Liver (tissue), 9 donors: ENCODE data around the gene TAAR8. TPM values are rescaled to one million over a fixed set of nuclear protein-coding genes. Genes with fewer than 3 reads are reported as not detected.

Source experiments
- DNase-seq: peaks from one replicate; pipeline ENCODE4 v3.0.0-alpha.2; 2017; ENCODE audit warnings: low spot score
- H3K27ac ChIP-seq, 2 donors: one replicate each; pipeline ENCODE4 v1.7.0; 2013; ENCODE audit warnings: inconsistent platforms in 2 of 2, low read length in 2 of 2, control low read depth in 1 of 2, low read depth in 1 of 2, mild to moderate bottlenecking in 1 of 2
- H3K27me3 ChIP-seq, 4 donors: one replicate each; pipeline versions ENCODE4 v1.6.1 to v1.7.0; 2013; ENCODE audit warnings: low read length in 3 of 4, inconsistent platforms in 1 of 4, mild to moderate bottlenecking in 1 of 4, moderate library complexity in 1 of 4; ENCODE audit not compliant: control insufficient read depth in 4 of 4, insufficient read depth in 4 of 4
- H3K36me3 ChIP-seq, 4 donors: one replicate each; pipeline versions ENCODE4 v1.6.1 to v1.7.0; 2013; ENCODE audit warnings: low read length in 3 of 4, mild to moderate bottlenecking in 3 of 4, low read depth in 1 of 4, moderate library complexity in 1 of 4; ENCODE audit not compliant: control insufficient read depth in 4 of 4, insufficient read depth in 3 of 4
- H3K4me1 ChIP-seq, 4 donors: one replicate each; pipeline versions ENCODE4 v1.6.1 to v1.7.0; 2013; ENCODE audit warnings: low read length in 3 of 4, mild to moderate bottlenecking in 3 of 4, moderate library complexity in 1 of 4; ENCODE audit not compliant: control insufficient read depth in 4 of 4, insufficient read depth in 4 of 4
- H3K4me3 ChIP-seq, 3 donors: one replicate each; pipeline versions ENCODE4 v1.6.1 to v1.7.0; 2013; ENCODE audit warnings: low read length in 3 of 3, control low read depth in 1 of 3, low read depth in 1 of 3, mild to moderate bottlenecking in 1 of 3
- H3K9ac ChIP-seq, 2 donors: one replicate each; pipeline ENCODE4 v1.7.0; 2013; ENCODE audit warnings: low read length in 2 of 2, mild to moderate bottlenecking in 2 of 2, moderate library complexity in 2 of 2, control low read depth in 1 of 2, low read depth in 1 of 2
- H3K9me3 ChIP-seq, 4 donors: one replicate each; pipeline versions ENCODE4 v1.6.1 to v1.7.0; 2013; ENCODE audit warnings: low read length in 3 of 4; ENCODE audit not compliant: control insufficient read depth in 4 of 4
- EGR1 ChIP-seq, 2 donors: IDR thresholded peaks; 2 replicates each; pipeline ENCODE4 v1.6.1; 2016 to 2018; ENCODE audit warnings: antibody characterized with exemption in 2 of 2, low read depth in 2 of 2
- FOXA1 ChIP-seq: IDR thresholded peaks from 2 replicates; pipeline ENCODE4 v1.6.1; 2016; ENCODE audit warnings: antibody characterized with exemption
- HNF4A ChIP-seq, 2 donors: conservative IDR thresholded peaks; 2 replicates each; pipeline ENCODE4 v1.6.1; 2016; ENCODE audit warnings: antibody characterized with exemption in 2 of 2, mild to moderate bottlenecking in 2 of 2
- HNF4G ChIP-seq: IDR thresholded peaks from 2 replicates; pipeline ENCODE4 v1.6.1; 2016; ENCODE audit warnings: antibody characterized with exemption
- JUND ChIP-seq, 2 donors: IDR thresholded peaks; 2 replicates each; pipeline ENCODE4 v1.6.1; 2016; ENCODE audit warnings: antibody characterized with exemption in 2 of 2
- MAX ChIP-seq: IDR thresholded peaks from 2 replicates; pipeline ENCODE4 v1.6.1; 2016; ENCODE audit warnings: antibody characterized with exemption
- NR2F2 ChIP-seq: IDR thresholded peaks from 2 replicates; pipeline ENCODE4 v1.6.1; 2016; ENCODE audit warnings: antibody characterized with exemption
- RAD21 ChIP-seq, 2 donors: IDR thresholded peaks; 2 replicates each; pipeline ENCODE4 v1.6.1; 2016; ENCODE audit warnings: antibody characterized with exemption in 2 of 2, mild to moderate bottlenecking in 2 of 2
- SP1 ChIP-seq: IDR thresholded peaks from 2 replicates; pipeline ENCODE4 v1.6.1; 2018; ENCODE audit warnings: antibody characterized with exemption, mild to moderate bottlenecking
- TAF1 ChIP-seq: conservative IDR thresholded peaks from 2 replicates; pipeline ENCODE4 v1.6.1; 2016; ENCODE audit warnings: antibody characterized with exemption, mild to moderate bottlenecking
- WGBS: extraction: QIAGEN DNeasy Blood & Tissue Kit; methylation state at CpG from one replicate; pipeline ENCODE4 v1.1.7; 2013; 5-methylcytosine and 5-hydroxymethylcytosine counted together
- polyA plus RNA-seq, 2 donors: library from polyadenylated mRNA; stranded (reverse) in 1 of 2; unstranded in 1 of 2; fragments of 200-250 nt in 1 of 2; fragments of >200 nt in 1 of 2; fragmentation: Nextera tagmentation in 1 of 2; extraction: Ambion mirVana in 1 of 2; gene quantifications; one replicate each; pipeline versions ENCODE4 v1.2.1 to v1.2.3, GENCODE V29; 2013 to 2015
- total RNA-seq, 2 donors: library from RNA; depleted of rRNA; stranded (reverse); fragments of >200 nt; gene quantifications; one replicate each; pipeline ENCODE4 v1.2.3, GENCODE V29; 2014
- TF ChIP-seq, protein P1 (sequence below): fragments of 150-350 bp; IDR thresholded peaks from 2 replicates; pipeline ENCODE4 v1.5.1; 2017; ENCODE audit warnings: improper control_type of control experiment, low read depth, low read length; ENCODE audit not compliant: missing input control
- donor health status: healthy.
- donor health status: healthy.
- donor health status: healthy.
- donor health status: healthy.
- donor health status: healthy.

Gene TAAR8, protein sequence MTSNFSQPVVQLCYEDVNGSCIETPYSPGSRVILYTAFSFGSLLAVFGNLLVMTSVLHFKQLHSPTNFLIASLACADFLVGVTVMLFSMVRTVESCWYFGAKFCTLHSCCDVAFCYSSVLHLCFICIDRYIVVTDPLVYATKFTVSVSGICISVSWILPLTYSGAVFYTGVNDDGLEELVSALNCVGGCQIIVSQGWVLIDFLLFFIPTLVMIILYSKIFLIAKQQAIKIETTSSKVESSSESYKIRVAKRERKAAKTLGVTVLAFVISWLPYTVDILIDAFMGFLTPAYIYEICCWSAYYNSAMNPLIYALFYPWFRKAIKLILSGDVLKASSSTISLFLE
- total RNA-seq, result not detected
- polyA plus RNA-seq, result not detected

- Histone ChIP-seq H3K4me1 (no peaks in the 10 kb centered on the region), H3K27ac (no peak within 1 kb of the TSS), H3K9ac (no peak within 1 kb of the TSS), H3K36me3 (no peaks in the 10 kb centered on the region), H3K27me3 (no peaks in the 10 kb centered on the region), H3K4me3 (no peak within 1 kb of the TSS), H3K9me3 (no peaks in the 10 kb centered on the region)
- no peak for DNase-seq
- 93% methylated on average over 2 of the region's 2 CpGs for whole genome bisulfite sequencing
- TF ChIP-seq NR2F2, result no peak
- no peak for TF ChIP-seq JUND (IDR thresholded peaks at IDR 0.05)
- no peak for TF ChIP-seq HNF4A (conservative IDR thresholded peaks at IDR 0.05)
- TF ChIP-seq SP1, result no peak
- no peak for TF ChIP-seq MAX
- TF ChIP-seq FOXA1, result no peak
- TF ChIP-seq, protein P1, sequence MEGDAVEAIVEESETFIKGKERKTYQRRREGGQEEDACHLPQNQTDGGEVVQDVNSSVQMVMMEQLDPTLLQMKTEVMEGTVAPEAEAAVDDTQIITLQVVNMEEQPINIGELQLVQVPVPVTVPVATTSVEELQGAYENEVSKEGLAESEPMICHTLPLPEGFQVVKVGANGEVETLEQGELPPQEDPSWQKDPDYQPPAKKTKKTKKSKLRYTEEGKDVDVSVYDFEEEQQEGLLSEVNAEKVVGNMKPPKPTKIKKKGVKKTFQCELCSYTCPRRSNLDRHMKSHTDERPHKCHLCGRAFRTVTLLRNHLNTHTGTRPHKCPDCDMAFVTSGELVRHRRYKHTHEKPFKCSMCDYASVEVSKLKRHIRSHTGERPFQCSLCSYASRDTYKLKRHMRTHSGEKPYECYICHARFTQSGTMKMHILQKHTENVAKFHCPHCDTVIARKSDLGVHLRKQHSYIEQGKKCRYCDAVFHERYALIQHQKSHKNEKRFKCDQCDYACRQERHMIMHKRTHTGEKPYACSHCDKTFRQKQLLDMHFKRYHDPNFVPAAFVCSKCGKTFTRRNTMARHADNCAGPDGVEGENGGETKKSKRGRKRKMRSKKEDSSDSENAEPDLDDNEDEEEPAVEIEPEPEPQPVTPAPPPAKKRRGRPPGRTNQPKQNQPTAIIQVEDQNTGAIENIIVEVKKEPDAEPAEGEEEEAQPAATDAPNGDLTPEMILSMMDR, result no peak
- no peak for TF ChIP-seq HNF4G
- TF ChIP-seq TAF1, result no peak
These were observed at the start of gene TAAR8 for GRCh38 chr6:132552372-132552771. TAAR8 (plus strand) TSS chr6:132552672; CDS start chr6:132552693, 21 bp downstream.

GRCh38 chr6:132504757-132505156 lies 47.7 kb upstream of the TAAR8 start:
- Histone ChIP-seq H3K27me3 (no peaks in the 10 kb centered on the region), H3K9me3 (no peaks in the 10 kb centered on the region), H3K4me3 (no peak overlapping the region), H3K9ac (no peak overlapping the region), H3K27ac (no peak overlapping the region), H3K4me1 (peaks cover 0 to 1% (median 0%) of the 10 kb centered on the region in 4 donors), H3K36me3 (peaks cover 0 to 16% (median 6%) of the 10 kb centered on the region in 4 donors)
- no peak for DNase-seq
- TF ChIP-seq EGR1 (IDR thresholded peaks at IDR 0.05; ENCODE audit: low read depth in 2 of 2), result no peak
- TF ChIP-seq SP1, result no peak
- WGBS, result 88% methylated on average over 5 of the region's 5 CpGs

DNA sequence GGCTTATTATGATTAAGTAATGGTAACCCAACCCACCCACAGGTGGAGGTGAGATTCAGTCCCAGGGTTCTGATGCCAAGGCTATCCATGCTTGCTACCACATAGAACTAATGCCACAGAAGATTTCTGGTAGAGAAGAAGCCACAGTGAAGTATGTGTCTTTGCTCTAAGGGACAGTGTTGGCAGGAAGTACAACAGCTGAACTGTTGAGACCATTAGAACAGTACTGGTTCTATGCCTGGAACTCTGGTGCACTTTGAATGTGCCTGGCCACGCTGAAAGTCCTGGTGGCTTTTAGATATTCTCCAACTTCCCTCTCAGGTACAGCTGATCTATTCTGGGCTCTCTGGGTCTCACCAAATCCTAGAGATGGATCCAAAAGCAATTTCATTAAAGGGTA lies 47.3 kb upstream of the TAAR8 start:
- H3K27ac ChIP-seq, result no peak overlapping the region
- peaks cover 0 to 1% (median 0%) of the 10 kb centered on the region in 4 donors for H3K4me1 ChIP-seq
- H3K9ac ChIP-seq, result no peak overlapping the region
- no peak for DNase-seq
- 95% methylated on average over 1 of the region's 1 CpG for WGBS
- no peak overlapping the region for H3K4me3 ChIP-seq
- TF ChIP-seq NR2F2 (no peak), EGR1 (IDR thresholded peaks at IDR 0.05; ENCODE audit: low read depth in 2 of 2) (no peak)
- H3K36me3 ChIP-seq, result peaks cover 0 to 12% (median 6%) of the 10 kb centered on the region in 4 donors
- H3K9me3 ChIP-seq, result no peaks in the 10 kb centered on the region
- no peaks in the 10 kb centered on the region for H3K27me3 ChIP-seq

DNA sequence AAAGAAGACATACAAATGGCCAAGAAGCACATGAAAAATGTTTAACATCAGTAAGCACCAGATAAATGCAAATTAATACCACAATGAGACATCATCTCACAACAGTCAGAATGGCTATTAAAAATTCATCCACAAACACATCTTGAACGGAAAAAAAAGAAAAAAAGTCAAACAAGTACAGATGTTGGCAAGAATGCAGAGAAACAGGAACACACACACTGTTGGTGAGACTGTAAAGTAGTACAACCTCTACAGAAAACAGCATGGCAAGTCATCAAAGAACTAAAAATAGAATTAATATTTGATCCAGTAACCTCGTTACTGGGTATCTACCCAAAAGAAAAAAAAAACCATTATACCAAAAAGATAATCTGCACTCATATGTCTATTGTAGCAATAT lies 46.0 kb upstream of the TAAR8 start:
- 69% methylated on average over 2 of the region's 2 CpGs for WGBS
- DNase-seq, result no peak
- H3K36me3 ChIP-seq, result peaks cover 0 to 6% (median 3%) of the 10 kb centered on the region in 4 donors
- no peak overlapping the region for H3K9ac ChIP-seq
- no peak for TF ChIP-seq RAD21 (IDR thresholded peaks at IDR 0.05)
- TF ChIP-seq EGR1 (IDR thresholded peaks at IDR 0.05; ENCODE audit: low read depth in 2 of 2), result no peak
- TF ChIP-seq HNF4A (conservative IDR thresholded peaks at IDR 0.05), result no peak
- no peak for TF ChIP-seq FOXA1
- H3K9me3 ChIP-seq, result no peaks in the 10 kb centered on the region
- peaks cover 1 to 8% (median 5%) of the 10 kb centered on the region in 4 donors for H3K4me1 ChIP-seq
- H3K4me3 ChIP-seq, result no peak overlapping the region
- no peaks in the 10 kb centered on the region for H3K27me3 ChIP-seq
- no peak overlapping the region for H3K27ac ChIP-seq
